Brain pericyte (primary cell): ENCODE results near the gene ADAMTSL2.

Experiments used
- DNase-seq: peaks from one replicate; pipeline ENCODE4 v3.0.0-alpha.2; 2012; ENCODE audit warnings: low read depth, low spot score

ADAMTSL2 gene

GRCh38 chr9:133533857-133534256 lies 647 bp upstream of the ADAMTSL2 start:
- no peak for DNase-seq

DNA sequence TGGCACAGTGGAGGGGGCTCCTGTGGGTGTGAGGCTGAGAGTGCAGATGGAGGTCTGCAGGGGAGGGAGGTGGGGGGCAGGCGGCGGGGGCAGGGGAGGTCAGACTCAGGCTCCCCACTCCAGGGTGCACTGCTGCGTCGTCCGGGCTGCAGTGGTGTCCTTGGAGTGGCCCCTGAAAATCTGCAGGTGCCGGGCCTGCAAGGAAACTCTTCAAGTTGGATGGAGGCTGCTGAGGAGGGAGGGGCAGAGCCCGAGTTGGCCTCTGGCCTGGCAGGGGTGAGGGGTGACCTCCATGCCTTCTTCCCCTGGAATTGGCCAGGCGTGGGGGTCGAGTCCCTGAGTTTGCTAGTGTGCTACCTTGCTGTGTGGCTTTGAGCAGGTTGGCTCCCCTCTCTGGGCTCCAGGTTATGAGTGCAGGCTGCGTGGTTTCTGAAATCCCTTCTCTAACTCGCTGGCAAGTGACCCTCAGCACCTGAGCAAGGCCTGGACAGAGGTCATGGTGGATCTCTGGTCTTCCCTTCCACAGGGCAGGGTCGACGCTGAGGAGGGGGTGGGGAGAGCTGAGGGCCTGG lies 888 bp downstream of the ADAMTSL2 start:
- DNase-seq: no peak

GRCh38 chr9:133536080-133536479 lies 1.6 kb downstream of the ADAMTSL2 start:
- no peak for DNase-seq

GRCh38 chr9:133536536-133536935 lies 2.0 kb downstream of the ADAMTSL2 start:
- DNase-seq: no peak

GRCh38 chr9:133537257-133537656 lies 2.8 kb downstream of the ADAMTSL2 start:
- no peak for DNase-seq

DNA sequence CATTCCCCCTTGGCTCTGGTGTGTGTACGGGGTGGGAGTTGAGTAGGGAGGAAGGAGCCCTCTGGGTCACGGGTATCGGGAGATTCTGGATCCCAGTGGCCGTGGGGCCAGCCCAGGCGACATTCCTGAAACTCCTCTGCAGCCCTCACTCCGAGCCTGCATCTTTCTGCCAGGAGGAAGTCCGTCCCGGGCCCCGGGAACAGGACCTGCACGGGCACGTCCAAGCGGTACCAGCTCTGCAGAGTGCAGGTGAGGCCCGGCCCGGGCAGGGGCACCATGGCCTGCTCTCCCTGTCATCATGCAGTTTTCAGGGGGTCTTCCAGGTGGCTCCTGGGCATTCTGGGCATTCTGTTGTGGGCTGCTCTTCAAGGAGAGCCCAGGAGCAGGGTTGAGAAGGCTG lies 3.7 kb downstream of the ADAMTSL2 start:
- DNase-seq: no peak

DNA sequence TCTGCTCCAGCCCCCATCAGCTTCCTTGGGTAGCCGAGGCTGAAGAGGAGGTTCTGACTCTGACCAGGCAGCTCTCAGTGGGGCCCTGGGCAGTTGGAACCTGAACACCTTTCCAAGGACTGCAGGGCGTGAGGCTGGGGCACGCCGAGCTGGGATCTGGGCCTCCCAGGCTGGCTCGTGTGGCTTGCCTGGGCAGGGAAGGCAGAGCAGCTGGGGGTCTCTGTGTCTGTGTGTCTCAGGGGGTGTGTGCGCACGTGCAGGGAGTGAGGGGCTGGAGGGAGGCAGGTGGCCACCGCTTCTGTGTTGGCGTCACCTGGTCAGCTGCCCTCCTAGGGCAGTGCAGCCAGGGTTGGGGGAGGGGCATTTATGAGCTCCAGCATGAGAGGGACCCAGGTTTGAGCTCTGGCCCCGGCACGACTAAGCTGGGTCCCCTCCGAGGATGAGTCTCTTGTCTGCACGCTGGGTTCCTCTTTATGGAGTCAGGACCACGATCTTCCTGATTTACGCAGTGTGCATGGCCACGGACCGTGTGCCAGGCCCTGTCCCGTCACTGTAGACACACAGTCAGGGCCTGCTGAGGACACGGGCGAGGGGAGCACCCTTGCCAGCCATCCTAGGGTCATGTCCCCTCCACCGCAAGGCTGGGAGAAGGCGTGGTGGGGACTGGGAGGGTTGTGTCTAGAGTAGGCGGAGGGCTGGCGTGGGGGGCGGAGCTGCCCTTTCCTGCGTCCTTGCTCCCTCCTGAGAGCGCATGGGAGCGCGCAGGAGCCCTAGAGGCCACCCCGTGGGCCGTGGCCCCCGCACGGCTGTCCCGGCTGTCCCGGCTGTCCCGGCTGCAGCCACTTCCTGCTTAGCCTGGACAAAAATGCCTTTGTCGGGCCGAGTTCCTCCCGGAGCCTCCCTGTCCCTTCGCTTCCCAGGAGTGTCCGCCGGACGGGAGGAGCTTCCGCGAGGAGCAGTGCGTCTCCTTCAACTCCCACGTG lies 4.6 kb downstream of the ADAMTSL2 start:
- DNase-seq: no peak

DNA sequence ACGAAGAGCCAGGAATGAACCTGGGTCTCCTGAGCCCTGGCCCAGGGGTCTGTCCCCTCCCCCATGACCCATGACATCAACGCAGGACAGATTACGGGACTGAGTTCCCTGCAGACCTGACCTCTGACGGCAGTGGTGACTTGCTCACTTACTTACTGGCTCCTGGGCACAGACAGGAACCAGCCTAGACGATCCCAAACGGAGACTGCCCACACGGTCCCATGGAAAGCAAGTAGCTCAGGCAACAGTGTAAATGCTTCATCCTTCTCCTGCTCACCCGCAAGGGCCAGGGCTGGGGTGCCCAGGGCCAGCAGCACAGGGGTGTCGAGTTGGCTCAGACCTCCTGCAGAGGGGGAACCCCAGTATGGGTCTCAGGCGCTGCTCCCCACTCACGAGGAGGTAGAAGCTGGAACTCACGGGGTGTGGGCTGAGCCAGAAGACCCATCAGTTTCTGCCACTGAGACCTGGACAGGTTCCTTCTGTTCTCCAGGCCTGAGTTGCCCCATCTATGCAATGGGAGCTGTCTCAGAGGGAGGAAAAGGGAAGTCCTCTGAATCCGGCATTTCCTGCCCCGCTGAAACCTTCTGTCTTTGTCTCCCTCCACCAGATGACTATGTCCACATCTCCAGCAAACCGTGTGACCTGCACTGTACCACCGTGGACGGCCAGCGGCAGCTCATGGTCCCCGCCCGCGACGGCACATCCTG lies 5.6 kb downstream of the ADAMTSL2 start:
- DNase-seq: no peak

GRCh38 chr9:133540698-133541025 lies 6.2 kb downstream of the ADAMTSL2 start:
- no peak for DNase-seq

- DNase-seq: no peak
Observed at GRCh38 chr9:133542002-133542401, 7.5 kb downstream of the ADAMTSL2 start.

DNA sequence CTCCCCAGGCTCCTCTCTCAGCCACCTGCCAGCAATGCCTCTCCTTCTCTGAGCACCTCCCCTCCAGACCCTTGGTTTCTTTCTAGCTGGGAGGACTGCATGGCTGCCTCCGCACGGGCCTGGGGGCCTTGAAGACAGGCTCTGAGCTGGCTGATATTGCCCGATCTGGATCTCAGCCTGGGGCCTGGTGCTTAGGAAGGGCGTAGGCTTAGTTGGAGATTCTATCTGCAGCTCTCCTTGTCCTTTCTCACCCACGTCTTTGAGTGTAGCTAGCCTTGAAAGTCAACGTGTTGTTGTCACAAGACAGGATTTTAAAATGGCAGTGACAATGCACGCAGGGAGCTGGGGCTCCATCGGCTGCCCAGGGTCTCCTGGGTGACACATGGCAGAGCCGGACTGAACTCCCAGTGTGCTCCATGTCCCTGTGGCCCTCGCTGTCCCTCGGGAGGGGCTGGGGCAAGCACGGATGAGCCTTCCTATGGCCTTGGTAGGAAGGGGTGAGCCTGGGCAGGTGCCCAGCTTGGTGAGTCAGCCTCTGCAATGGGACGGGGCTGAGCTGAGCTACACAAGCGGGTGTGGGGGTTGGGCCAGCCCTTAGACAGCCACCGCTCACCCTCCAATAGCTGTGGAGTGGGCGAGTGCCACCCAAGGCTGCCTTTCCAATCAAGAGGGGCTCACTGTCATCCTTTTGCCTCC lies 9.4 kb downstream of the ADAMTSL2 start:
- DNase-seq: no peak

DNA sequence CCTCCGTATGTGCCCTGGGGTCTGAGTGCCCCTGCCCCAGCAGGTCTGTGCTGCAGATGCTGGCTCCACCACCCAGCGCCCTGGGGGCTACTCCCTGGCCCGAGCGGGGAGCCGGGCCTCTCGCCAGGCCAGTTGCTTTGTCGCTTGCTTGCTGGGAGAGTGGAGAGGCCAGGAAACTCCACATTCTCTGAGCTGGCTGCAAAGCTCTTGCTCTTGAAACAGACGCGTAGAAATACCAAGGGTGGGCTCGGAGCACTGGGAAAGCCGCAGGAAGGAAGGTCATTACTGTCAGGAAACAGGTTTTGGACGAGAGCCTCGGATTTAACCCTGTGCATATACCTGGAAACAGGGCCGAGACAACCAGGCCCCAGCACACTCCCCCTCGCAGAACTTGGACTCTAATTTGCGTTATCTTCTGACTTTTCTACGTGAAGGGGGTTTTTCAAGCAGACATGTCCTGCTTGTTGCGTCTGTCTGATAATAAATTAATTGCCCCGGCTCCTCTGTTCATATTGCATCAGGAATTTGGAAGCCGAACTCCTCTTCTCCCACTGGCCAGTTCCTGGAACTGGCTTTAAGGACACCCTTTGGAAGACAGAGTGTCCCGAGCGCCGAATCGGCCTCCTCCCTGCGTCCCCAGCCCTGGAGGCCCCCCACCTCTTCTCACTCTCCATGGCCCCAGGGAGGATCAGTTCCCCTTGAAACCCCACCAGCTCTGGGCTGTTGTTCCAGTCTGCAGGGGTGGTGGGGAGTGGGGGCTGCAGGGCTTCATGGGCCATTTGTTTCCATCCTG lies 11.2 kb downstream of the ADAMTSL2 start:
- no peak for DNase-seq

GRCh38 chr9:133546287-133546680 lies 11.8 kb downstream of the ADAMTSL2 start:
- no peak for DNase-seq

DNA sequence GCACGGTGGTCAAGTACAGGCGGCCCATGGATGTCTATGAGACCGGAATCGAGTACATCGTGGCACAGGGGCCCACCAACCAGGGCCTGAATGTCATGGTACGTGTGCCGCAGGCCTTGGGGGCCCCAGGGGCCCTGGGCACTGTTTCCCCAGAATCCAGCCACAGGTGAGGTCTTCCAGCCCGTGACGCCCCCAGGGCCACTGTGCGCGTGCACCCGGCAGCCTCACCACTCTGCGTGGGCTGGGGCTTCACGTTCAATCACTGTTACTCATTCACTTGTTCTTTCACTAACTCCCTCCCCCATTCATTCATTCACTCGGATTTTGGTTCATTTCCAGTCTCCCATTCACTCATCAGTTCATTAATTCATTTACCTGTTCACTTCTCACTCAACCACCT lies 12.6 kb downstream of the ADAMTSL2 start:
- no peak for DNase-seq

GRCh38 chr9:133551446-133551845 lies 16.9 kb downstream of the ADAMTSL2 start:
- DNase-seq: no peak

DNA sequence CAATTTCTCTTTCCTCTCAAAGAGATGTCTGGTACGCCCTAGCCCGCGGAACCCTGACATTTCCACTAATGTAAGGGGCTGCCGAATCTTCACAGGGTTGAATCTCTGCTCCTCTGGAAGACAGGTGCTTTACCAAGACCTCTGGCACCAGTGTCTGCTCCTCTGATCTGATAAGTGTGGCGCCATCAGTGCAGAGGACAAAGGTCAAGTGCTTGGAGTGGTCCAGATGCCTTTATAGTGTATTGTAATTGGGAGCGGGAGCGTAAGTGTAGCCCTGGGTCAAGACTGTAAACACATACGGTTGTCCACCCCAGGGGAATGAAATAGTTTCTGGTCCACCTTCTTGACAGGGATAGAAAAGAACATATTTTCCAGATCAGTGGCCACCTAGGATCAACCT lies 17.7 kb downstream of the ADAMTSL2 start:
- no peak for DNase-seq

GRCh38 chr9:133553123-133553522 lies 18.6 kb downstream of the ADAMTSL2 start:
- no peak for DNase-seq

DNA sequence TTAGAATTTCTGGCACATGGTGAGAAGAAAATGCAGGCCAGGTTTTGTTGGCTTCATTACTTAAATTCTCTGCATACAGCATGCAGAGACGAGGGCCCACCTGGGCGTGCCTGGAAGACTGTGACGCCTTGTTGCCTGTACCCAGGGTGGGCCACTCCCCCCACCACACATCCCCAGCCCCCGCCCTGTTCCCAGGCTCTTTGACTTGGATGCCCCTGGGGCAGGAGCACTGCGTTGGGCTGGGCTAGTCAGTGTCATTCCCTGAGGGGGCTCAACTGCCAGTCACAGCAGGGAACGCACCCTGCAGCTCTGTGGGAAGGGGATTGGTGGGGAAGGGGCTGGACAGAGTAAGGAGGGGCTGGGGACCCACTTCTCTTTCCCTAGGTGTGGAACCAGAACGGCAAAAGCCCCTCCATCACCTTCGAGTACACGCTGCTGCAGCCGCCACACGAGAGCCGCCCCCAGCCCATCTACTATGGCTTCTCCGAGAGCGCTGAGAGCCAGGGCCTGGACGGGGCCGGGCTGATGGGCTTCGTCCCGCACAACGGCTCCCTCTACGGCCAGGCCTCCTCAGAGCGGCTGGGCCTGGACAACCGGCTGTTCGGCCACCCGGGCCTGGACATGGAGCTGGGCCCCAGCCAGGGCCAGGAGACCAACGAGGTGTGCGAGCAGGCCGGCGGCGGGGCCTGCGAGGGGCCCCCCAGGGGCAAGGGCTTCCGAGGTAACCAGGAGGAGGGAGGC lies 19.6 kb downstream of the ADAMTSL2 start:
- no peak for DNase-seq

DNA sequence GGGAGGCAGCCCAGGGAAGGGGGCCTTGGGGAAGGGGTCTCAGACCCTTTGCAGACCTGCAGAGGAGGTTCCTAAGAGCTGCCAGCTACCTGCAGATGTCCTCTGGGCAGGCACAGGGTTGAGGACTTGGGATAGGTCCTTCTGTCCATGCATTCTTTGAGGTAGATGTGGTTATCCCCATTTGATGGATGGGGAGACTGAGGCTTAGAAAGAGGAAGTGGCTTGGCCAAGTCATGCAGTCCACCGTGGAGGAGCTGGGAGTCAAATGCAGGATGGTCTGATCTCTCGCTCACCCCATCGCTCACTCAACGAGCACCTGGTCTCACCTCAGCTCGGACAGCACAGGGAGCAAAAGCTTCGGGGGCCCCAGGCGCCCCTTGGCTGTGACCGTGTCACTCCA lies 20.2 kb downstream of the ADAMTSL2 start:
- no peak for DNase-seq

DNA sequence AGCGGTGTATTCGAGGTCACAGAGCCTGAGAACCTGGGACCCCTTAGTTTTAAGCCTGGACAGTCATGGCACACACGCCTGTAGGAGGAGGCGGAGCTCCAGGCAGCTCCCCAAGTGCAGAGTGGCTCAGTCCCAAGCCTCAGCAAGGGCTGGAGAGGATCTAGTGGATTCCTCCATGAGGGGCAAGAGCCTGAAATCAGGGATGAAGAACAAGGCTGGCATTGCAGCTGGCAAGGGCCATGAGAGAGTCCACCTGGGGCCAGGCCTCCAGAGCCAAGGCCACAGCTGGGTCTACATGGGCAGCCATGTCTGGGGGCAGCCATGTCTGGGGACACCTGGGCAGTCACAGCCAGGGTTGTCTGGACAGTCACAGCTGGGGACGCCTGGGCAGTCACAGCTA lies 21.9 kb downstream of the ADAMTSL2 start:
- no peak for DNase-seq

GRCh38 chr9:133557581-133557980 lies 23.1 kb downstream of the ADAMTSL2 start:
- DNase-seq: no peak
